Smooth muscle cell (in vitro differentiated cells): ENCODE data around the gene CDH11. TPM values are rescaled to one million over a fixed set of nuclear protein-coding genes. Genes with fewer than 3 reads are reported as not detected.

Source experiments
- DNase-seq: peaks from one replicate; lab custom pipeline; 2025; ENCODE audit not compliant: unreplicated experiment; lab: John Stamatoyannopoulos, UW
- H2AFZ ChIP-seq: fragments of 200-600 bp; sonication (generic); 2 replicates; pipeline ENCODE4 v1.6.0; 2016; ENCODE audit warnings: antibody characterized with exemption, low read depth, mild to moderate bottlenecking
- H3F3A ChIP-seq: fragments of 200-600 bp; sonication (generic); 2 replicates; pipeline ENCODE4 v1.6.0; 2017; ENCODE audit warnings: antibody characterized with exemption, low read depth
- H3K27ac ChIP-seq: fragments of 200-600 bp; sonication (generic); 2 replicates; pipeline ENCODE4 v1.5.1; 2016; ENCODE audit warnings: low read depth, mild to moderate bottlenecking
- H3K27me3 ChIP-seq: fragments of 200-600 bp; sonication (generic); 2 replicates; pipeline ENCODE4 v1.6.1; 2016; ENCODE audit warnings: low read depth, mild to moderate bottlenecking
- H3K36me3 ChIP-seq: fragments of 200-600 bp; sonication (generic); 2 replicates; pipeline ENCODE4 v1.5.1; 2016; ENCODE audit warnings: low read depth
- H3K4me1 ChIP-seq: fragments of 200-600 bp; sonication (generic); 2 replicates; pipeline ENCODE4 v1.5.1; 2016; ENCODE audit warnings: low read depth
- H3K4me2 ChIP-seq: fragments of 200-600 bp; sonication (generic); 2 replicates; pipeline ENCODE4 v1.6.0; 2016; ENCODE audit warnings: mild to moderate bottlenecking
- H3K4me3 ChIP-seq: fragments of 200-600 bp; sonication (generic); 2 replicates; pipeline ENCODE4 v1.5.1; 2016; ENCODE audit warnings: mild to moderate bottlenecking
- H3K79me2 ChIP-seq: fragments of 200-600 bp; sonication (generic); 2 replicates; pipeline ENCODE4 v1.6.0; 2016; ENCODE audit warnings: low read depth, mild to moderate bottlenecking
- H3K9ac ChIP-seq: fragments of 200-600 bp; sonication (generic); 2 replicates; pipeline ENCODE4 v1.6.0; 2016; ENCODE audit warnings: low read depth
- H3K9me3 ChIP-seq: fragments of 200-600 bp; sonication (generic); replicated peaks from 2 replicates; pipeline ENCODE4 v1.5.1; 2016; ENCODE audit warnings: low read depth
- H4K20me1 ChIP-seq: fragments of 200-600 bp; sonication (generic); 2 replicates; pipeline ENCODE4 v1.6.0; 2016; ENCODE audit warnings: low read depth
- CTCF ChIP-seq: fragments of 200-600 bp; sonication (generic); IDR thresholded peaks from 2 replicates; pipeline ENCODE4 v1.5.1; 2017; ENCODE audit warnings: borderline replicate concordance, mild to moderate bottlenecking, antibody characterized with exemption; ENCODE audit not compliant: insufficient read depth, poor library complexity, severe bottlenecking
- WGBS: methylation state at CpG from one replicate; pipeline ENCODE4 v1.1.7; 2016; ENCODE audit warnings: low lambda C conversion rate; 5-methylcytosine and 5-hydroxymethylcytosine counted together
- polyA plus RNA-seq: library from polyadenylated mRNA; unstranded; fragments of >200 nt; fragmentation: Nextera tagmentation; extraction: Ambion mirVana; gene quantifications from 2 replicates; pipeline ENCODE4 v1.2.1, GENCODE V29; 2016
- total RNA-seq: library from RNA; depleted of rRNA; stranded (reverse); fragments of >200 nt; gene quantifications from 2 replicates; pipeline ENCODE4 v1.2.3, GENCODE V29; 2014

CDH11 gene
- total and polyA plus RNA-seq, 2 experiments from 2014 or later, result 1,034 to 1,251 TPM

- peaks cover 66% of the 10 kb centered on the region for H3F3A ChIP-seq
- H3K4me2 ChIP-seq, result peak overlapping the region; percentile 69
- H3K27ac ChIP-seq, result peak overlapping the region; percentile 66
- H2AFZ ChIP-seq, result no peak overlapping the region
- no peaks in the 10 kb centered on the region for H3K9me3 ChIP-seq
- H3K4me1 ChIP-seq, result peaks cover 48% of the 10 kb centered on the region
- H3K36me3 ChIP-seq, result peaks cover 12% of the 10 kb centered on the region
- no peak for DNase-seq
- peaks cover 100% of the 10 kb centered on the region for H4K20me1 ChIP-seq
- WGBS, result 85% methylated on average over 4 of the region's 4 CpGs
- TF ChIP-seq CTCF, result no peak
- H3K9ac ChIP-seq, result no peak overlapping the region
- H3K4me3 ChIP-seq, result no peak overlapping the region
- H3K79me2 ChIP-seq, result peaks cover 100% of the 10 kb centered on the region
- H3K27me3 ChIP-seq, result no peaks in the 10 kb centered on the region
Observed at GRCh38 chr16:65037556-65037955, 84.3 kb downstream of the CDH11 start.

- Histone ChIP-seq H4K20me1 (peaks cover 100% of the 10 kb centered on the region), H3K4me3 (no peak overlapping the region), H2AFZ (no peak overlapping the region), H3K27me3 (no peaks in the 10 kb centered on the region), H3K4me2 (peak overlapping the region; percentile 34), H3K4me1 (peaks cover 48% of the 10 kb centered on the region), H3K27ac (peak overlapping the region; percentile 66), H3K9ac (no peak overlapping the region), H3K9me3 (no peaks in the 10 kb centered on the region), H3F3A (peaks cover 47% of the 10 kb centered on the region), H3K36me3 (no peaks in the 10 kb centered on the region), H3K79me2 (peaks cover 100% of the 10 kb centered on the region)
- DNase-seq, result no peak
- WGBS, result 80% methylated on average over 8 of the region's 8 CpGs
- no peak for TF ChIP-seq CTCF
Observed at GRCh38 chr16:65034915-65035314, 86.9 kb downstream of the CDH11 start.

- Histone ChIP-seq H3K4me2 (no peak overlapping the region), H3K4me3 (no peak overlapping the region), H3K27ac (peak overlapping the region; percentile 66), H3K27me3 (no peaks in the 10 kb centered on the region), H3K9ac (no peak overlapping the region), H2AFZ (no peak overlapping the region), H3K4me1 (peaks cover 46% of the 10 kb centered on the region), H3K79me2 (peaks cover 100% of the 10 kb centered on the region), H3F3A (peaks cover 50% of the 10 kb centered on the region), H3K36me3 (no peaks in the 10 kb centered on the region), H4K20me1 (peaks cover 100% of the 10 kb centered on the region), H3K9me3 (no peaks in the 10 kb centered on the region)
- TF ChIP-seq CTCF, result no peak
- 77% methylated on average over 2 of the region's 2 CpGs for WGBS
- no peak for DNase-seq
Observed at GRCh38 chr16:65032387-65032786, 89.5 kb downstream of the CDH11 start.

- H2AFZ ChIP-seq, result no peak overlapping the region
- peak overlapping the region; percentile 85 for H3K27ac ChIP-seq
- DNase-seq, result no peak
- peaks cover 82% of the 10 kb centered on the region for H3F3A ChIP-seq
- peak overlapping the region; percentile 6 for H3K9ac ChIP-seq
- H3K9me3 ChIP-seq, result no peaks in the 10 kb centered on the region
- H3K36me3 ChIP-seq, result no peaks in the 10 kb centered on the region
- H3K4me2 ChIP-seq, result peak overlapping the region; percentile 9
- H3K4me3 ChIP-seq, result no peak overlapping the region
- H3K79me2 ChIP-seq, result peaks cover 100% of the 10 kb centered on the region
- H4K20me1 ChIP-seq, result peaks cover 100% of the 10 kb centered on the region
- H3K4me1 ChIP-seq, result peaks cover 32% of the 10 kb centered on the region
- no peaks in the 10 kb centered on the region for H3K27me3 ChIP-seq
- no peak for TF ChIP-seq CTCF
Observed at GRCh38 chr16:65024767-65025178, 97.1 kb downstream of the CDH11 start.
